Measurements from ENCODE around the gene C1orf174. TPM values are rescaled to one million over a fixed set of nuclear protein-coding genes. Genes with fewer than 3 reads are reported as not detected.

The C1orf174 gene
- total RNA-seq, 1 donor from 2014 or later = 25.7 TPM

- Mint-ChIP-seq H3K36me3 (ENCODE audit: low read depth) (no peaks in the 10 kb centered on the region), H3K4me3 (ENCODE audit: unreplicated experiment) (no peak overlapping the region), H3K27ac (ENCODE audit: unreplicated experiment) (no peak overlapping the region), H3K4me1 (ENCODE audit: low read depth) (no peaks in the 10 kb centered on the region), H3K9me3 (ENCODE audit: low read depth) (no peaks in the 10 kb centered on the region), H3K27me3 (ENCODE audit: low read depth) (peaks cover 30% of the 10 kb centered on the region)
- TF ChIP-seq, protein P1, sequence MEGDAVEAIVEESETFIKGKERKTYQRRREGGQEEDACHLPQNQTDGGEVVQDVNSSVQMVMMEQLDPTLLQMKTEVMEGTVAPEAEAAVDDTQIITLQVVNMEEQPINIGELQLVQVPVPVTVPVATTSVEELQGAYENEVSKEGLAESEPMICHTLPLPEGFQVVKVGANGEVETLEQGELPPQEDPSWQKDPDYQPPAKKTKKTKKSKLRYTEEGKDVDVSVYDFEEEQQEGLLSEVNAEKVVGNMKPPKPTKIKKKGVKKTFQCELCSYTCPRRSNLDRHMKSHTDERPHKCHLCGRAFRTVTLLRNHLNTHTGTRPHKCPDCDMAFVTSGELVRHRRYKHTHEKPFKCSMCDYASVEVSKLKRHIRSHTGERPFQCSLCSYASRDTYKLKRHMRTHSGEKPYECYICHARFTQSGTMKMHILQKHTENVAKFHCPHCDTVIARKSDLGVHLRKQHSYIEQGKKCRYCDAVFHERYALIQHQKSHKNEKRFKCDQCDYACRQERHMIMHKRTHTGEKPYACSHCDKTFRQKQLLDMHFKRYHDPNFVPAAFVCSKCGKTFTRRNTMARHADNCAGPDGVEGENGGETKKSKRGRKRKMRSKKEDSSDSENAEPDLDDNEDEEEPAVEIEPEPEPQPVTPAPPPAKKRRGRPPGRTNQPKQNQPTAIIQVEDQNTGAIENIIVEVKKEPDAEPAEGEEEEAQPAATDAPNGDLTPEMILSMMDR (IDR thresholded peaks at IDR 0.05) = no peak
- DNase-seq (ENCODE audit: low spot score) = peak; percentile 46
Observed at GRCh38 chr1:3925256-3925655, 25.2 kb upstream of the C1orf174 start.

- Mint-ChIP-seq H3K9me3 (ENCODE audit: low read depth) (no peaks in the 10 kb centered on the region), H3K27ac (ENCODE audit: unreplicated experiment) (no peak overlapping the region), H3K4me3 (ENCODE audit: unreplicated experiment) (no peak overlapping the region), H3K4me1 (ENCODE audit: low read depth) (no peaks in the 10 kb centered on the region), H3K36me3 (ENCODE audit: low read depth) (no peaks in the 10 kb centered on the region), H3K27me3 (ENCODE audit: low read depth) (peaks cover 30% of the 10 kb centered on the region)
- TF ChIP-seq, protein P1 (IDR thresholded peaks at IDR 0.05) = no peak
- DNase-seq (ENCODE audit: low spot score) = peak; percentile 42
Observed at GRCh38 chr1:3924825-3925220, 24.8 kb upstream of the C1orf174 start.

GRCh38 chr1:3924186-3924824 is 24.2 kb upstream of the C1orf174 start:
- no peaks in the 10 kb centered on the region for H3K9me3 Mint-ChIP-seq (ENCODE audit: low read depth)
- DNase-seq (ENCODE audit: low spot score) = peak; percentile 82
- no peaks in the 10 kb centered on the region for H3K4me1 Mint-ChIP-seq (ENCODE audit: low read depth)
- no peak overlapping the region for H3K4me3 Mint-ChIP-seq (ENCODE audit: unreplicated experiment)
- H3K27ac Mint-ChIP-seq (ENCODE audit: unreplicated experiment) = no peak overlapping the region
- H3K27me3 Mint-ChIP-seq (ENCODE audit: low read depth) = peaks cover 31% of the 10 kb centered on the region
- H3K36me3 Mint-ChIP-seq (ENCODE audit: low read depth) = no peaks in the 10 kb centered on the region
- TF ChIP-seq, protein P1 (IDR thresholded peaks at IDR 0.05) = no peak

DNA sequence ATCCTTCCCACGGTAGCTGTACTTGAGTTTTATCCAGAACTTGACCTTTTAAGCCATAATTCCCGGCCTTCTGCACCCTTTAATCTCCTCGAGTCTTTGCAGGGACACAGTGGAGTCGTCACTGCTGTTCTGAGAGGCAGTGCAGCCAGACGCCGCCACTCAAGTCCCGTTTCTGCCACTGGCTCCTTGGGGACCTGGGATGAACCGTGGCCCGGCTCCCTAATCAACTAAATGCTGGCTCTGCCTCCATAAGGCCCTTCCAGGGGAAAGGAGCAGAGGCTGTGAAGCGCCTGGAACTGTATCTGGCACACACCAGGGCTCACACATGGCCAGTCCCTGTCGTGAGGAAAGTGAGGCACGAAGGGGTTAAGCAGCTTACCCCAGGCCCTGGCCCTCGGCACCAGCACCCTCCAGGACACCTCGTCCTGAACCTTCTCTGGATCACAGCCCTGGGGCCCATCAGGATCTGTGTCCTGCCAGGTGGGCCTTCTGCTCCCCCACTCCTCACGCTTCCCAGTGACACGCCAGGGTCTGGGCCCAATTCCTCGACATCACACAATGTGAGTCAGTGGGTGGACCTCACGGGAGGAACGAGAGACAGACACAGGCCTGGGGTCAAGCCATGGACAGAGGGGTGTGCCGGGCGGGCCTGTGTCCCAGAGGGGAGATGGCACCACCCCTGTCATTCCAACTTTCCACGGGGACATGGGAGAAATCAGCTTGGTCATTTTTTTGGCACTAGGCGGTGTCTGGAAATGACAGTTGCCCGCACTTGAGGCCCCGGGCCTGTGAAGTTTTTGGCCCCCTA is 23.5 kb upstream of the C1orf174 start:
- no peak overlapping the region for H3K4me3 Mint-ChIP-seq (ENCODE audit: unreplicated experiment)
- H3K9me3 Mint-ChIP-seq (ENCODE audit: low read depth) = no peaks in the 10 kb centered on the region
- no peaks in the 10 kb centered on the region for H3K36me3 Mint-ChIP-seq (ENCODE audit: low read depth)
- no peaks in the 10 kb centered on the region for H3K4me1 Mint-ChIP-seq (ENCODE audit: low read depth)
- H3K27me3 Mint-ChIP-seq (ENCODE audit: low read depth) = peaks cover 35% of the 10 kb centered on the region
- TF ChIP-seq, protein P1 (IDR thresholded peaks at IDR 0.05) = no peak
- DNase-seq (ENCODE audit: low spot score) = peak; percentile 86
- H3K27ac Mint-ChIP-seq (ENCODE audit: unreplicated experiment) = no peak overlapping the region

- TF ChIP-seq, protein P1 (IDR thresholded peaks at IDR 0.05) = no peak
- no peaks in the 10 kb centered on the region for H3K4me1 Mint-ChIP-seq (ENCODE audit: low read depth)
- H3K27me3 Mint-ChIP-seq (ENCODE audit: low read depth) = peaks cover 40% of the 10 kb centered on the region
- DNase-seq (ENCODE audit: low spot score) = no peak
- no peak overlapping the region for H3K27ac Mint-ChIP-seq (ENCODE audit: unreplicated experiment)
- no peaks in the 10 kb centered on the region for H3K36me3 Mint-ChIP-seq (ENCODE audit: low read depth)
- H3K9me3 Mint-ChIP-seq (ENCODE audit: low read depth) = no peaks in the 10 kb centered on the region
- no peak overlapping the region for H3K4me3 Mint-ChIP-seq (ENCODE audit: unreplicated experiment)
Observed at GRCh38 chr1:3922851-3923250, 22.8 kb upstream of the C1orf174 start.

Data from chondrocyte (in vitro differentiated cells).